Fibroblast of villous mesenchyme (primary cell): ENCODE results near the gene STX1B. TPM values are rescaled to one million over a fixed set of nuclear protein-coding genes. Genes with fewer than 3 reads are reported as not detected.

Experiments
- DNase-seq: peaks from one replicate; pipeline ENCODE4 v3.0.0-alpha.2; 2010; ENCODE audit warnings: low read depth
- H3K4me3 ChIP-seq: 2 replicates; pipeline ENCODE4 v1.5.1; 2011; ENCODE audit warnings: low read depth, mild to moderate bottlenecking, low read length
- total RNA-seq: library from RNA; depleted of rRNA; stranded (reverse); fragments of >200 nt; gene quantifications from 2 replicates; pipeline ENCODE4 v1.2.3, GENCODE V29; 2012
- TF ChIP-seq, protein P1 (sequence below): IDR thresholded peaks from 2 replicates; pipeline ENCODE4 v1.5.1; 2012; ENCODE audit warnings: low read depth, mild to moderate bottlenecking, low read length; ENCODE audit not compliant: insufficient read depth

STX1B gene
- total RNA-seq, 1 donor: 2.2 TPM

DNA sequence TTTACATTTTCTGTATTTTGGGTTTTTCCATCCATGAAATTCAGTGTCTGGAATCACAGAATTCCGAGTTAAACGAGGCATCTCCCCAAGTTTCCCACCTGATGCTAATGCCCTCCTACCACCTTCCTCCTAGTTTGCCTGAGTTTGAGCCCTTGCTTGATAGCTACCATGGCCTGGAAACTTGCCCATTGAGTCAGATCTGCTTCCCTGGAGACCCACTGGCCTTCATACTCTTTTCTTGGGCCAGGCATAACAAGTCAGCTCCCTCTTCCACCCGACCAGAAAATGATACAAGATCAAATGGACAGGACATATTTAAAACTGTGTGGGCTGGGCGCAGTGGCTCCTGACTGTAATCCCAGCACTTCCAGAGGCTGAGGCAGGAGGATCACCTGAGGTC is 42.6 kb downstream of the STX1B start:
- TF ChIP-seq, protein P1, sequence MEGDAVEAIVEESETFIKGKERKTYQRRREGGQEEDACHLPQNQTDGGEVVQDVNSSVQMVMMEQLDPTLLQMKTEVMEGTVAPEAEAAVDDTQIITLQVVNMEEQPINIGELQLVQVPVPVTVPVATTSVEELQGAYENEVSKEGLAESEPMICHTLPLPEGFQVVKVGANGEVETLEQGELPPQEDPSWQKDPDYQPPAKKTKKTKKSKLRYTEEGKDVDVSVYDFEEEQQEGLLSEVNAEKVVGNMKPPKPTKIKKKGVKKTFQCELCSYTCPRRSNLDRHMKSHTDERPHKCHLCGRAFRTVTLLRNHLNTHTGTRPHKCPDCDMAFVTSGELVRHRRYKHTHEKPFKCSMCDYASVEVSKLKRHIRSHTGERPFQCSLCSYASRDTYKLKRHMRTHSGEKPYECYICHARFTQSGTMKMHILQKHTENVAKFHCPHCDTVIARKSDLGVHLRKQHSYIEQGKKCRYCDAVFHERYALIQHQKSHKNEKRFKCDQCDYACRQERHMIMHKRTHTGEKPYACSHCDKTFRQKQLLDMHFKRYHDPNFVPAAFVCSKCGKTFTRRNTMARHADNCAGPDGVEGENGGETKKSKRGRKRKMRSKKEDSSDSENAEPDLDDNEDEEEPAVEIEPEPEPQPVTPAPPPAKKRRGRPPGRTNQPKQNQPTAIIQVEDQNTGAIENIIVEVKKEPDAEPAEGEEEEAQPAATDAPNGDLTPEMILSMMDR: no peak
- no peak for DNase-seq
- H3K4me3 ChIP-seq: no peak overlapping the region

DNA sequence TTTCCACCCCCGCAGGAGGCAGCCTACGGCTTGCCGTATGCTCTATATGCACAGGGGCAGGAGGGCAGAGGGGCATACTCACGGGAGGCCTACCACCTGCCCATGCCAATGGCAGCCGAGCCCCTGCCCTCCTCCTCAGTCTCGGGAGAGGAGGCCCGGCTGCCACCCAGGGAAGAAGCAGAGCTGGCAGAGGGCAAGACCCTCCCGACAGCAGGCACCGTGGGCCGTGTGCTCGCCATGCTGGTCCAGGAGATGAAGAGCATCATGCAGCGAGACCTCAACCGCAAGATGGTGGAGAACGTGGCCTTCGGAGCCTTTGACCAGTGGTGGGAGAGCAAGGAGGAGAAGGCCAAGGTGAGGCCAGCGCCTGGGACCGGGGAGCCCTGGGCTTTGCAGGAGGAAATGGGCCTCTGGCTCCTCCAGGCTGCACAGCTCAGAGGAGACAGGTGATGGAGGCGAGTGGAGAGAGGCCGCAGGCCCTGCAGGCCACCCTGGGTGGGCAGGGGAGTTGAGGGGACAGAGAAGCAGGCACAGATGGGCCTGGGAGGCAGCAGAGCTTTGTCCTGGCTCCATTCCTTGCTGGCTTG is 44.3 kb downstream of the STX1B start:
- TF ChIP-seq, protein P1: no peak
- no peak for DNase-seq
- no peak overlapping the region for H3K4me3 ChIP-seq

DNA sequence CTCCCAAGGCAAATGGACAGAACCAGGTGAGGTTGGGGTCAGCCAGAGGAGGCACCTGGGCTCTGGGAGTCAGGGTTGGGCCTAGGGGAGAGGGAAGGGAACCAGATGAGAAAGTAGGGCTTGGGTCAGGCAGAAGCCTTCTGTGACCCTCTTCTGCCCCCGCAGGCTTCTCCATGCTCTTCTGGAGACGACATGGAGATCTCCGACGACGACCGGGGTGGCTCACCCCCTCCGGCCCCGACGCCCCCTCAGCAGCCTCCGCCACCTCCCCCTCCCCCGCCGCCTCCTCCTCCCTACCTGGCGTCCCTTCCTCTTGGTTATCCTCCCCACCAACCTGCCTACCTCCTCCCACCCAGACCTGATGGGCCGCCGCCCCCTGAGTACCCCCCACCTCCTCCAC is 45.0 kb downstream of the STX1B start:
- TF ChIP-seq, protein P1: no peak
- no peak overlapping the region for H3K4me3 ChIP-seq
- no peak for DNase-seq

DNA sequence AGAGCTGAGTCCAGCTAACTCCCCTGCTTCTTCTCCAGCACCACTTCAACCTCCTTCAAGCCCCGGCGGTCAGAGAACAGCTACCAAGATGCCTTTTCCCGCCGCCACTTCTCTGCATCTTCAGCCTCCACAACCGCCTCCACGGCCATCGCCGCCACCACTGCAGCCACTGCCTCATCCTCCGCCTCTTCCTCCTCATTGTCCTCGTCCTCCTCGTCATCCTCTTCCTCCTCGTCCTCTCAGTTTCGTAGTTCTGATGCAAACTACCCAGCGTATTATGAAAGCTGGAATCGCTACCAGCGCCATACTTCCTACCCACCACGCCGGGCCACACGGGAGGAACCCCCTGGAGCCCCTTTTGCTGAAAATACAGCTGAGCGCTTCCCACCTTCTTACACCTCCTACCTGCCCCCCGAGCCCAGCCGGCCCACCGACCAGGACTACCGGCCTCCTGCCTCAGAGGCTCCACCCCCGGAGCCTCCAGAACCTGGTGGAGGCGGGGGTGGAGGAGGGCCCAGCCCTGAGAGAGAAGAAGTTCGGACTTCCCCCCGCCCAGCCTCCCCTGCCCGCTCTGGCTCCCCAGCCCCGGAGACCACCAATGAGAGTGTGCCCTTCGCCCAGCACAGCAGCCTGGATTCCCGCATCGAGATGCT is 45.7 kb downstream of the STX1B start:
- TF ChIP-seq, protein P1: no peak
- H3K4me3 ChIP-seq: no peak overlapping the region
- no peak for DNase-seq

DNA sequence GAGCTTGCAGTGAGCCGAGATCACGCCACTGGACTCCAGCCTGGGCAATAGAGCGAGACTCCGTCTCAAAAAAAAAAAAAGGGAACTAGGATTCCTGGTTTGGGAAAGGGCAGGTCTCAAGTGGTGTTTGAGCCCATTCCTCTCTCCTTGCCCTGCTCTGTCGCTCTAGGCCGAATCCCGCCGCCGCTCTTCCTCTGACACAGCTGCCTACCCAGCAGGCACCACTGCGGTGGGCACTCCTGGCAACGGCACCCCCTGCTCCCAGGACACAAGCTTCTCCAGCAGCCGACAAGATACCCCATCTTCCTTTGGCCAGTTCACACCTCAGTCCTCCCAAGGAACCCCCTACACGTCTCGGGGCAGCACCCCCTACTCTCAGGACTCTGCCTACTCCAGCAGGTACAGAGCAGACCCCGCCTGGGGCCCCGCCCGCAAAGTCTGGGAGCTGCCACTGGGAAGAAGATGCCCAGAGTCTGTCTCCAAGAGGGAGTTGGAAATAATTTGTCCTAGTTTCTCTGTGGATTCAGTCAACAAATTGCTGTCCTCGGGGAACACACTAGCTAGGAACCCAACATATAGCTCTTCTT is 46.4 kb downstream of the STX1B start:
- no peak overlapping the region for H3K4me3 ChIP-seq
- TF ChIP-seq, protein P1: no peak
- no peak for DNase-seq

DNA sequence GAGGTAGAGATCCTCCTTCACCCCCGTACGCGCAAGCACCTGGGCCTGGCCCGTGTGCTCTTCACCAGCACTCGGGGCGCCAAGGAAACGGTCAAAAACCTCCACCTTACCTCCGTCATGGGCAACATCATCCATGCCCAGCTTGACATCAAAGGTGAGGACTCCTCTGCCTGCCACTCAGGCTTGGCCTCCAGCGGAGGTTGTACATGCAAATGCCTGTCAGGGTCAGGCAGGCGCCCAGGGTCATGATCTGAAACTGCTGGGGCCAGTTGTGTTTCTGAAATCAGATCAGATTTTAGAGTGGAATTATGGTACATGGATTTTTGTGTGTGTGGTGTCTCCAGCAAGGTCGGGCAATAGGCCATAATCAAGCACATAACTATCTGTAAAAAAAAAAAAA is 49.1 kb downstream of the STX1B start:
- TF ChIP-seq, protein P1: no peak
- H3K4me3 ChIP-seq: no peak overlapping the region

More for the DNA sequence above, 49.1 kb downstream of the STX1B start:
- DNase-seq: no peak
